HCT116 (cell line): Measurements from ENCODE around the gene GPR146. TPM values are rescaled to one million over a fixed set of nuclear protein-coding genes. Genes with fewer than 3 reads are reported as not detected.

ENCODE experiments used
- ATAC-seq: fragments of 200-7000 bp; cut with Tn5 transposase; 2 replicates; pipeline ENCODE4 v1.9.1; 2020; ENCODE audit warnings: mild to moderate bottlenecking, moderate library complexity
- BruUV-seq: library from RNA; stranded (reverse); fragments of 400-500 nt; replicated peaks from 2 replicates; lab custom pipeline; 2021; lab: Mats Ljungman, UMichigan
- CTCF ChIA-PET: fragments of 300-600 bp; sonication (Branson Sonifier 250); formaldehyde crosslinking; loops from one replicate; lab custom pipeline; 2021; ENCODE audit warnings: antibody characterized with exemption; lab: Charles Lee
- POLR2A ChIA-PET: fragments of 300-600, 350-600 bp; sonication (Branson Sonifier 250); formaldehyde crosslinking; loops from one replicate; lab custom pipeline; 2021; ENCODE audit warnings: antibody characterized with exemption; lab: Charles Lee
- RAD21 ChIA-PET, 2 experiments: fragments of 300-600 bp; sonication (Branson Sonifier 250); formaldehyde crosslinking; loops; one replicate each; lab custom pipeline; 2023; ENCODE audit warnings: low total read pairs in 2 of 2; ENCODE audit not compliant: uncharacterized antibody in 2 of 2, unreplicated experiment in 2 of 2, low non-redundant PET in 1 of 2; lab: Charles Lee
- DNase-seq: peaks from one replicate; pipeline ENCODE4 v3.0.0-alpha.2; 2010; ENCODE audit warnings: low read depth, low spot score
- H2AFZ ChIP-seq: fragments of 200-600 bp; shearing (Covaris generic), sonication (generic); 2 replicates; pipeline ENCODE4 v1.6.1; 2017; ENCODE audit warnings: low read depth, mixed run types, mixed read lengths, antibody characterized with exemption, low read length; ENCODE audit not compliant: poor library complexity, severe bottlenecking
- H3K27ac ChIP-seq: 2 replicates; pipeline ENCODE4 v1.5.1; 2012; ENCODE audit warnings: low read depth, low read length
- H3K27me3 ChIP-seq: fragments of 200-600 bp; sonication (generic); 2 replicates; pipeline ENCODE4 v1.6.1; 2016; ENCODE audit warnings: mixed run types, low read length, mixed read lengths; ENCODE audit not compliant: insufficient read depth
- H3K36me3 ChIP-seq, 2 experiments: fragments of 200-500 bp in 1 of 2; fragments of 200-600 bp in 1 of 2; sonication (Bioruptor generic) in 1 of 2; sonication (generic) in 1 of 2; 2 replicates each; pipeline versions ENCODE4 v1.5.1 to v1.6.1; 2014 to 2016; ENCODE audit warnings: low read length in 2 of 2, inconsistent platforms in 1 of 2, mixed read lengths in 1 of 2, mixed run types in 1 of 2; ENCODE audit not compliant: insufficient read depth in 2 of 2, control insufficient read depth in 1 of 2
- H3K4me1 ChIP-seq, 2 experiments: fragments of 200-600 bp in 1 of 2; sonication (generic) in 1 of 2; 2 replicates each; pipeline versions ENCODE4 v1.5.1 to v1.6.1; 2012 to 2017; ENCODE audit warnings: low read length in 2 of 2, inconsistent platforms in 1 of 2, mild to moderate bottlenecking in 1 of 2, mixed read lengths in 1 of 2, mixed run types in 1 of 2, moderate library complexity in 1 of 2; ENCODE audit not compliant: insufficient read depth in 2 of 2, control insufficient read depth in 1 of 2
- H3K4me2 ChIP-seq: fragments of 200-600 bp; sonication (generic); 2 replicates; pipeline ENCODE4 v1.6.1; 2017; ENCODE audit warnings: mixed run types, low read length, mixed read lengths
- H3K4me3 ChIP-seq, 2 experiments: fragments of 200-600 bp in 1 of 2; sonication (generic) in 1 of 2; replicated peaks in 1 of 2; 2 replicates each; pipeline ENCODE4 v1.5.1; 2011 to 2016; ENCODE audit warnings: low read length in 2 of 2, control low read depth in 1 of 2, low read depth in 1 of 2, mild to moderate bottlenecking in 1 of 2, mixed read lengths in 1 of 2, mixed run types in 1 of 2
- H3K79me2 ChIP-seq: fragments of 200-600 bp; sonication (generic); 2 replicates; pipeline ENCODE4 v1.6.1; 2017; ENCODE audit warnings: mild to moderate bottlenecking, mixed run types, low read length, moderate library complexity, mixed read lengths; ENCODE audit not compliant: insufficient read depth
- H3K9ac ChIP-seq: fragments of 200-600 bp; sonication (generic); 2 replicates; pipeline ENCODE4 v1.6.1; 2016; ENCODE audit warnings: low read length, mixed read lengths
- H3K9me2 ChIP-seq: fragments of 200-600 bp; sonication (generic), shearing (Covaris generic); 2 replicates; pipeline ENCODE4 v1.6.1; 2017; ENCODE audit warnings: mixed run types, mild to moderate bottlenecking, moderate library complexity; ENCODE audit not compliant: insufficient read depth
- H3K9me3 ChIP-seq, 2 experiments: fragments of 200-500 bp in 1 of 2; fragments of 200-600 bp in 1 of 2; sonication (Bioruptor generic) in 1 of 2; sonication (generic) in 1 of 2; 2 replicates each; pipeline ENCODE4 v1.6.1; 2014 to 2017; ENCODE audit warnings: low read length in 2 of 2, mixed read lengths in 2 of 2, inconsistent platforms in 1 of 2, low read depth in 1 of 2, mild to moderate bottlenecking in 1 of 2, mixed run types in 1 of 2, moderate library complexity in 1 of 2; ENCODE audit not compliant: control insufficient read depth in 1 of 2, insufficient read depth in 1 of 2
- H4K20me1 ChIP-seq: fragments of 200-600 bp; sonication (generic), shearing (Covaris generic); 2 replicates; pipeline ENCODE4 v1.6.1; 2017; ENCODE audit warnings: mixed run types, mild to moderate bottlenecking, moderate library complexity; ENCODE audit not compliant: insufficient read depth
- CEBPB ChIP-seq: IDR thresholded peaks from 2 replicates; pipeline ENCODE4 v1.6.1; 2012; ENCODE audit warnings: low read depth
- EZH2 ChIP-seq: fragments of 200-600 bp; sonication (generic); IDR thresholded peaks from 2 replicates; pipeline ENCODE4 v1.6.1; 2017; ENCODE audit warnings: antibody characterized with exemption, mixed run types
- EZH2phosphoT487 ChIP-seq: fragments of 200-600 bp; IDR thresholded peaks from 2 replicates; pipeline ENCODE4 v1.6.1; 2018; ENCODE audit warnings: antibody characterized with exemption, borderline replicate concordance
- JUND ChIP-seq: IDR thresholded peaks from 2 replicates; pipeline ENCODE4 v1.6.1; 2012
- MAX ChIP-seq: IDR thresholded peaks from 2 replicates; pipeline ENCODE4 v1.6.1; 2012
- POLR2AphosphoS5 ChIP-seq: IDR thresholded peaks from 2 replicates; pipeline ENCODE4 v1.6.1; 2011; ENCODE audit warnings: mild to moderate bottlenecking, low read depth, low read length, moderate library complexity
- RAD21 ChIP-seq: IDR thresholded peaks from 2 replicates; pipeline ENCODE4 v1.6.1; 2012; ENCODE audit warnings: low read depth, mild to moderate bottlenecking
- REST ChIP-seq: IDR thresholded peaks from 2 replicates; pipeline ENCODE4 v1.6.1; 2012; ENCODE audit warnings: low read depth
- SRF ChIP-seq: IDR thresholded peaks from 2 replicates; pipeline ENCODE4 v1.6.1; 2012; ENCODE audit warnings: low read depth
- TCF7L2 ChIP-seq: IDR thresholded peaks from 2 replicates; pipeline ENCODE4 v1.7.0; 2011; ENCODE audit warnings: borderline replicate concordance, inconsistent platforms; ENCODE audit not compliant: insufficient read depth, insufficient read length; ENCODE audit errors: extremely low read depth
- intact Hi-C: fragments of 100-400 bp; cut with micrococcal nuclease; formaldehyde crosslinking; loops from 2 replicates; pipeline ENCODE4 v1.10.0; 2022
- total RNA-seq: library from RNA; stranded (reverse); gene quantifications from one replicate; pipeline ENCODE4 v1.2.1, GENCODE V29; 2021; ENCODE audit not compliant: unreplicated experiment

The GPR146 gene
- total RNA-seq, 1 experiment from 2014 or later: 2.4 TPM

- H3K9ac ChIP-seq: no peak overlapping the region
- no peaks in the 10 kb centered on the region for H3K9me3 ChIP-seq
- no peak overlapping the region for H3K27ac ChIP-seq
- no peaks in the 10 kb centered on the region for H3K9me2 ChIP-seq
- TF ChIP-seq EZH2phosphoT487 (no peak), JUND (no peak)
- H3K4me2 ChIP-seq: no peak overlapping the region
- DNase-seq (no peak), ATAC-seq (no peak)
- intact Hi-C loops: no loop called here
- no peaks in the 10 kb centered on the region for H3K36me3 ChIP-seq
- no peaks in the 10 kb centered on the region for H3K4me1 ChIP-seq
- ChIA-PET CTCF (no interaction called here), POLR2A (no interaction called here), RAD21 (no interaction called here)
- no peaks in the 10 kb centered on the region for H3K27me3 ChIP-seq
- no TSS peak for BruUV-seq
- no peaks in the 10 kb centered on the region for H4K20me1 ChIP-seq
- no peak overlapping the region for H3K4me3 ChIP-seq
- peaks cover 6% of the 10 kb centered on the region; the same call in 1 of the 2 replicates for H3K79me2 ChIP-seq
- H2AFZ ChIP-seq: no peak overlapping the region
Observed at GRCh38 chr7:1053816-1054370, 9.5 kb downstream of the GPR146 start.

GRCh38 chr7:1054438-1054837, 10.1 kb downstream of the GPR146 start:
- ChIA-PET RAD21 (no interaction called here), POLR2A (no interaction called here), CTCF (no interaction called here)
- ATAC-seq (no peak), DNase-seq (no peak)
- intact Hi-C loops: no loop called here
- no peak overlapping the region for H3K9ac ChIP-seq
- no peaks in the 10 kb centered on the region for H3K36me3 ChIP-seq
- H3K79me2 ChIP-seq: peaks cover 4% of the 10 kb centered on the region; the same call in 1 of the 2 replicates
- no peak overlapping the region for H3K4me2 ChIP-seq
- no peak overlapping the region for H3K27ac ChIP-seq
- H4K20me1 ChIP-seq: no peaks in the 10 kb centered on the region
- no peaks in the 10 kb centered on the region for H3K4me1 ChIP-seq
- no TSS peak for BruUV-seq
- H3K9me2 ChIP-seq: no peaks in the 10 kb centered on the region
- no peak overlapping the region for H2AFZ ChIP-seq
- no peaks in the 10 kb centered on the region for H3K9me3 ChIP-seq
- no peaks in the 10 kb centered on the region for H3K27me3 ChIP-seq
- no peak overlapping the region for H3K4me3 ChIP-seq
- TF ChIP-seq EZH2phosphoT487: no peak
- no peak for TF ChIP-seq MAX
- TF ChIP-seq POLR2AphosphoS5: no peak
- TF ChIP-seq EZH2: no peak
- no peak for TF ChIP-seq SRF
- TF ChIP-seq TCF7L2: no peak
- no peak for TF ChIP-seq REST
- TF ChIP-seq CEBPB: no peak
- TF ChIP-seq RAD21: no peak
